ENCODE data around the gene KCNJ3. TPM values are rescaled to one million over a fixed set of nuclear protein-coding genes. Genes with fewer than 3 reads are reported as not detected.
A peak's percentile ranks its signal among the peaks of the same experiment; 100 is the strongest.

The KCNJ3 gene
- total RNA-seq, 4 donors from 2014 or later = 0.26 TPM; not detected in 3

- peak in 1 of 2 donors; percentile 55 for DNase-seq (ENCODE audit: low spot score in 2 of 2)
Observed at GRCh38 chr2:154697418-154698252, 860 bp upstream of the KCNJ3 start.

GRCh38 chr2:154698721-154699574 lies 453 bp downstream of the KCNJ3 start:
- H3K9me3 ChIP-seq = no peaks in the 10 kb centered on the region
- 7% methylated on average over 44 of the region's 60 CpGs for WGBS
- TF ChIP-seq EP300 (IDR thresholded peaks at IDR 0.05) = no peak
- no peak for TF ChIP-seq POLR2A (IDR thresholded peaks at IDR 0.05)
- no peak for TF ChIP-seq CTCF (IDR thresholded peaks at IDR 0.05)
- no peak for TF ChIP-seq POLR2AphosphoS5 (IDR thresholded peaks at IDR 0.05)
- H3K27ac ChIP-seq = no peak overlapping the region
- peaks cover 27% of the 10 kb centered on the region for H3K4me1 ChIP-seq
- no peak for DNase-seq (ENCODE audit: low spot score in 2 of 2)
- H3K4me3 ChIP-seq = peak overlapping the region; percentile 37
- peaks cover 29% of the 10 kb centered on the region for H3K27me3 ChIP-seq
- no peaks in the 10 kb centered on the region for H3K36me3 ChIP-seq

More at GRCh38 chr2:154697418-154698252, 860 bp upstream of the KCNJ3 start:
- no peak overlapping the region for H3K27ac ChIP-seq
- H3K4me1 ChIP-seq = peaks cover 33% of the 10 kb centered on the region
- WGBS = 3% methylated on average over 37 of the region's 69 CpGs
- no peaks in the 10 kb centered on the region for H3K9me3 ChIP-seq
- peaks cover 29% of the 10 kb centered on the region for H3K27me3 ChIP-seq
- TF ChIP-seq POLR2AphosphoS5 (IDR thresholded peaks at IDR 0.05) (no peak), EP300 (IDR thresholded peaks at IDR 0.05) (no peak), POLR2A (IDR thresholded peaks at IDR 0.05) (no peak), CTCF (IDR thresholded peaks at IDR 0.05) (no peak)
- peak overlapping the region; percentile 37 for H3K4me3 ChIP-seq
- no peaks in the 10 kb centered on the region for H3K36me3 ChIP-seq

GRCh38 chr2:154699575-154699930 lies 1.1 kb downstream of the KCNJ3 start:
- no peak for TF ChIP-seq EP300 (IDR thresholded peaks at IDR 0.05)
- no peak for TF ChIP-seq POLR2AphosphoS5 (IDR thresholded peaks at IDR 0.05)
- TF ChIP-seq CTCF (IDR thresholded peaks at IDR 0.05) = no peak
- Histone ChIP-seq H3K4me3 (no peak overlapping the region), H3K9me3 (no peaks in the 10 kb centered on the region), H3K27me3 (peaks cover 29% of the 10 kb centered on the region), H3K27ac (no peak overlapping the region), H3K4me1 (peaks cover 27% of the 10 kb centered on the region), H3K36me3 (no peaks in the 10 kb centered on the region)
- no peak for DNase-seq (ENCODE audit: low spot score in 2 of 2)
- whole genome bisulfite sequencing = 39% methylated on average over 10 of the region's 10 CpGs

GRCh38 chr2:154700136-154700535 lies 1.6 kb downstream of the KCNJ3 start:
- TF ChIP-seq POLR2A (IDR thresholded peaks at IDR 0.05) (no peak), EP300 (IDR thresholded peaks at IDR 0.05) (no peak), POLR2AphosphoS5 (IDR thresholded peaks at IDR 0.05) (no peak), CTCF (IDR thresholded peaks at IDR 0.05) (no peak)
- Histone ChIP-seq H3K27me3 (peaks cover 29% of the 10 kb centered on the region), H3K4me1 (peaks cover 27% of the 10 kb centered on the region), H3K27ac (no peak overlapping the region), H3K36me3 (no peaks in the 10 kb centered on the region), H3K4me3 (no peak overlapping the region), H3K9me3 (no peaks in the 10 kb centered on the region)
- no peak for DNase-seq (ENCODE audit: low spot score in 2 of 2)
- 55% methylated on average over 4 of the region's 4 CpGs for WGBS

- Histone ChIP-seq H3K4me3 (no peak overlapping the region), H3K4me1 (no peaks in the 10 kb centered on the region), H3K27ac (no peak overlapping the region), H3K9me3 (no peaks in the 10 kb centered on the region), H3K36me3 (no peaks in the 10 kb centered on the region), H3K27me3 (no peaks in the 10 kb centered on the region)
- no peak for DNase-seq (ENCODE audit: low spot score in 2 of 2)
- TF ChIP-seq CTCF (IDR thresholded peaks at IDR 0.05) (no peak), POLR2AphosphoS5 (IDR thresholded peaks at IDR 0.05) (no peak), POLR2A (IDR thresholded peaks at IDR 0.05) (no peak), EP300 (IDR thresholded peaks at IDR 0.05) (no peak)
- 87% methylated on average over 4 of the region's 4 CpGs for WGBS
Observed at GRCh38 chr2:154704991-154705390, 6.5 kb downstream of the KCNJ3 start.
